ENCODE results near the gene ZIC2. TPM values are rescaled to one million over a fixed set of nuclear protein-coding genes. Genes with fewer than 3 reads are reported as not detected.
A peak's percentile ranks its signal among the peaks of the same experiment; 100 is the strongest.

The ZIC2 gene
- total RNA-seq, 1 experiment from 2014 or later = 13.6 TPM

DNA sequence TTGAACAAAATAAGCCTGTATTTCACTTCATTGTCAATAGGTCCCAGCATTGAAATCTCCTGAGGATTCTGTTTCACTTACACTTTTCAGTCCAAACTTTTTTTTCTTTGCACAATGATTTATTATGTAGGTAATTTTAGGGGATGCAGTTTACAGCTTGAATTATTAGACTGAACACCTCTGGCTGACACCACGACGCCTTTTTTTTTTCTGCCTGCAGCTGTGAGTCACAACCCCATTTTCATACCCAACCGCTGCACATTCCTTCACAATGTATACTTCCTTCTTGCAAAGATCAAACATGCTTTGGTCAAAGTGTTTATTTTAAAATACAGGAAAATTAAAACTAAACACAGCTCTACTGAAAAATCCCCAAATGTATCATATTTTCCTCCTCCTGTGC lies 11.4 kb downstream of the ZIC2 start:
- no peaks in the 10 kb centered on the region for H4K20me1 ChIP-seq (ENCODE audit: insufficient read depth)
- no peak overlapping the region for H3K27ac ChIP-seq
- CTCF ChIA-PET = no interaction called here
- intact Hi-C loops (cut with micrococcal nuclease; ENCODE audit: unreplicated experiment) = no loop called here
- peaks cover 11% of the 10 kb centered on the region for H3K4me1 ChIP-seq (replicated peaks; ENCODE audit: insufficient read depth)
- H3K9me3 ChIP-seq (ENCODE audit: insufficient read depth, low read depth) = no peaks in the 10 kb centered on the region
- TF ChIP-seq EZH2 (IDR thresholded peaks at IDR 0.05; ENCODE audit: low read depth) = no peak
- TF ChIP-seq, protein P1, sequence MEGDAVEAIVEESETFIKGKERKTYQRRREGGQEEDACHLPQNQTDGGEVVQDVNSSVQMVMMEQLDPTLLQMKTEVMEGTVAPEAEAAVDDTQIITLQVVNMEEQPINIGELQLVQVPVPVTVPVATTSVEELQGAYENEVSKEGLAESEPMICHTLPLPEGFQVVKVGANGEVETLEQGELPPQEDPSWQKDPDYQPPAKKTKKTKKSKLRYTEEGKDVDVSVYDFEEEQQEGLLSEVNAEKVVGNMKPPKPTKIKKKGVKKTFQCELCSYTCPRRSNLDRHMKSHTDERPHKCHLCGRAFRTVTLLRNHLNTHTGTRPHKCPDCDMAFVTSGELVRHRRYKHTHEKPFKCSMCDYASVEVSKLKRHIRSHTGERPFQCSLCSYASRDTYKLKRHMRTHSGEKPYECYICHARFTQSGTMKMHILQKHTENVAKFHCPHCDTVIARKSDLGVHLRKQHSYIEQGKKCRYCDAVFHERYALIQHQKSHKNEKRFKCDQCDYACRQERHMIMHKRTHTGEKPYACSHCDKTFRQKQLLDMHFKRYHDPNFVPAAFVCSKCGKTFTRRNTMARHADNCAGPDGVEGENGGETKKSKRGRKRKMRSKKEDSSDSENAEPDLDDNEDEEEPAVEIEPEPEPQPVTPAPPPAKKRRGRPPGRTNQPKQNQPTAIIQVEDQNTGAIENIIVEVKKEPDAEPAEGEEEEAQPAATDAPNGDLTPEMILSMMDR (conservative IDR thresholded peaks at IDR 0.05) = no peak
- no peak overlapping the region for H2AFZ ChIP-seq
- DNase-seq = peak; percentile 25 to 74
- POLR2A ChIA-PET (ENCODE audit: unreplicated experiment) = no interaction called here
- no peaks in the 10 kb centered on the region for H3K36me3 ChIP-seq (ENCODE audit: low read depth)
- no peaks in the 10 kb centered on the region for H3F3A ChIP-seq (ENCODE audit: insufficient read depth, low read depth)
- H3K79me2 ChIP-seq (ENCODE audit: low read depth) = no peaks in the 10 kb centered on the region
- no peaks in the 10 kb centered on the region for H3K27me3 ChIP-seq (ENCODE audit: insufficient read depth, low read depth)
- H3K9me2 ChIP-seq (ENCODE audit: insufficient read depth) = no peaks in the 10 kb centered on the region
- no peak overlapping the region for H3K4me3 ChIP-seq
- no TSS peak for BruUV-seq (replicated peaks)
- peak overlapping the region; percentile 55 for H3K4me2 ChIP-seq

DNA sequence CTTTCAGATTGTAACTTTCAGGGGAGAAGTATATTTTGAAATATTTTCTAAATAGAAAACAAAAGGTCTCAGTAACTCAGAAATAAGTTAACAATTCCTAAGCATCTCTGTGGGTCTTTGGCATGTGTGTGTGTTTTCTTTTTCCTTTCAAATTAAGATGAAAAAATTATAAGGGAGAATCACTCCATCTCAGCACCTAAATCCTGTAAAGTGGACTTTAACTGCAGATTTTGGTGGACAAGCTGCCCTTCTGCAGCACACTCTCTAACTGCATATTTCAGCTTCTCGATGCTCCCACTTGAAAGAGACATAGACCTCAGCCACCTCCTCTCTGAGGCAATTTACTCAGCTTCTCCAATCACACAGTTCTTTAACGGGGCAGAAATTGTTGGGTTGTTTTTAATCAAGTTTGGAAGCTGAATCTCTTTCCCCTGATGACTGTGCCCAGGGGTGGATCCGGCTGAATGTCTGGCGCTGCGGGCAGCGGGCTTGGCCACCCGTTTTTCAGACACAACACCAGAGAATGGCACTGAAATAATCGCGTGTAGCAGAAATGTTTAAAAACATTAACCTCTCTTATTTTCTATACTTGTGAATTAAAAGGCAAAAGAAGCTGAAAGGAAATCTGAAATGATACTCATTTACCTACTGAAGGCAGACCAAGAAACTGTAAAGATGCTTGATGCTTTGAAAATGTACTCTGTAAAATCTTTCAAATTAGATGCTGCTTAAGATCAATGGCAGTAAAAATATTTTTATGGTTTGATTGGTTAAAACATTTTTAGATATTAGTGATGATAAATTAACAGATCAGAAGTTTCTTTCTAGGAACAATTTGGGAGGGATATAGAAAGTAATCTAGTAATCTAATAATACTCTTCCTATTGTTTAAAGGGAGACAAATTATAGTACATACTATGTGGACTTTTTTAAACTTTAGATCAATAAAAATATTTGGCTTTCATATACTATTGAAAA lies 12.4 kb downstream of the ZIC2 start:
- intact Hi-C loops (cut with micrococcal nuclease; ENCODE audit: unreplicated experiment) = no loop called here
- BruUV-seq (replicated peaks) = no TSS peak
- Histone ChIP-seq H3K79me2 (ENCODE audit: low read depth) (no peaks in the 10 kb centered on the region), H3K27me3 (ENCODE audit: insufficient read depth, low read depth) (no peaks in the 10 kb centered on the region), H3K9me2 (ENCODE audit: insufficient read depth) (no peaks in the 10 kb centered on the region), H3K4me3 (no peak overlapping the region), H4K20me1 (ENCODE audit: insufficient read depth) (no peaks in the 10 kb centered on the region), H3K4me2 (peak overlapping the region; percentile 55; the same call in 1 of the 2 replicates), H3F3A (ENCODE audit: insufficient read depth, low read depth) (no peaks in the 10 kb centered on the region), H3K36me3 (ENCODE audit: low read depth) (no peaks in the 10 kb centered on the region), H3K27ac (no peak overlapping the region), H3K4me1 (replicated peaks; ENCODE audit: insufficient read depth) (peaks cover 11% of the 10 kb centered on the region), H3K9me3 (ENCODE audit: insufficient read depth, low read depth) (no peaks in the 10 kb centered on the region), H2AFZ (no peak overlapping the region)
- no peak for DNase-seq
- CTCF ChIA-PET = no interaction called here
- TF ChIP-seq EZH2 (IDR thresholded peaks at IDR 0.05; ENCODE audit: low read depth) = no peak
- TF ChIP-seq, protein P1 (conservative IDR thresholded peaks at IDR 0.05) = no peak
- POLR2A ChIA-PET (ENCODE audit: unreplicated experiment) = no interaction called here

DNA sequence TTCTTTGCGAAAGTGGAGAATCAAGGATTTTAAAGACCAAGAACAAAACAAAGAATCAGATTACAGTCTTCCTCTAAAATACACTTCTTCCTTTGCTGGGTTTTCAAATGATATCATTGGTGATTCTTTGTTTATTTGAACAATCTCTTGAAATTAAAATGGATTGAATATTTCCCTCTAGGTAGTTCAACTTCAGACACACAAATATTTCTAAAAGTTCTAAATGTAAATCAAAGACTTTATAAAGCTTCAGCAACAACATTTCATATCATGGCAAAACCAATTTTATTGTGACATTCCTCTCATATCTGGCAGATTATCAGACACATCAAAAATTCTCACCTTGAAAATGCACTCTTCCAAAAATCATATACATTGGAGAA lies 13.0 kb downstream of the ZIC2 start:
- Histone ChIP-seq H3K79me2 (ENCODE audit: low read depth) (no peaks in the 10 kb centered on the region), H3K27me3 (ENCODE audit: insufficient read depth, low read depth) (no peaks in the 10 kb centered on the region), H3K4me2 (no peak overlapping the region), H4K20me1 (ENCODE audit: insufficient read depth) (no peaks in the 10 kb centered on the region), H3K9me3 (ENCODE audit: insufficient read depth, low read depth) (no peaks in the 10 kb centered on the region), H3K9me2 (ENCODE audit: insufficient read depth) (no peaks in the 10 kb centered on the region), H3K36me3 (ENCODE audit: low read depth) (no peaks in the 10 kb centered on the region), H3K27ac (no peak overlapping the region), H3K4me3 (no peak overlapping the region), H3F3A (ENCODE audit: insufficient read depth, low read depth) (no peaks in the 10 kb centered on the region), H2AFZ (no peak overlapping the region), H3K4me1 (replicated peaks; ENCODE audit: insufficient read depth) (peaks cover 11% of the 10 kb centered on the region)
- ChIA-PET CTCF (no interaction called here), POLR2A (ENCODE audit: unreplicated experiment) (no interaction called here)
- no peak for DNase-seq
- BruUV-seq (replicated peaks) = no TSS peak
- intact Hi-C loops (cut with micrococcal nuclease; ENCODE audit: unreplicated experiment) = no loop called here
- TF ChIP-seq, protein P1 (conservative IDR thresholded peaks at IDR 0.05) = no peak
- TF ChIP-seq EZH2 (IDR thresholded peaks at IDR 0.05; ENCODE audit: low read depth) = no peak

All from PC-9 (cell line).